ENCODE data around the gene TRIM71.
"Not testable (repeated sequence)": the region's sequence is repeated elsewhere in the genome, so short reads cannot be mapped to it uniquely, and the experiment has no call there.

Gene TRIM71

DNA sequence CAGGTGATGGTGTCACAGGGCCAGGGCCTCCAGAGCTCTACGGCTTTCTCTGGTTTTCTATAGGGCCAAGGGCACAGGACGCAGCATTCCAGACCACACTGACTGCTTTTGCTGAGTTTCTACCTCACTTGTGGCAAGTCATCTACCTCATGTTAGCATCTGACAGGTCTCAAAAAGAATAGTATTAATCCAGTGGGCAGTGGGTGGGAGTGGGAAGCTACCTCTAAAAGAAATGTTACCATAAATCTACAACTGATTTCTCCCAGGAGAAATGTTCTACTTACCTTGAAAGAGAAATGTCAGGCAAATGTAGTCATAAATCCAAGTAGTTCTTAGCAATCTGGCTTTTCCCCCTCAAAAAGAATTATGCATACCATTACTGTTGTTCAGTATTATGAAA, 77.9 kb downstream of the TRIM71 start:
- H3K4me1 ChIP-seq, result no peaks in the 10 kb centered on the region
- no peak overlapping the region for H3K9ac ChIP-seq
- no peak overlapping the region for H3K4me3 ChIP-seq
- no peaks in the 10 kb centered on the region for H3K9me3 ChIP-seq
- no peak overlapping the region for H3K27ac ChIP-seq
- peaks cover 9% of the 10 kb centered on the region for H3K36me3 ChIP-seq
- no peak for TF ChIP-seq Cebpa-rat (IDR thresholded peaks at IDR 0.05)
- H3K27me3 ChIP-seq, result no peaks in the 10 kb centered on the region
- no peak overlapping the region for H3K4me2 ChIP-seq
- H4K20me1 ChIP-seq, result no peaks in the 10 kb centered on the region

DNA sequence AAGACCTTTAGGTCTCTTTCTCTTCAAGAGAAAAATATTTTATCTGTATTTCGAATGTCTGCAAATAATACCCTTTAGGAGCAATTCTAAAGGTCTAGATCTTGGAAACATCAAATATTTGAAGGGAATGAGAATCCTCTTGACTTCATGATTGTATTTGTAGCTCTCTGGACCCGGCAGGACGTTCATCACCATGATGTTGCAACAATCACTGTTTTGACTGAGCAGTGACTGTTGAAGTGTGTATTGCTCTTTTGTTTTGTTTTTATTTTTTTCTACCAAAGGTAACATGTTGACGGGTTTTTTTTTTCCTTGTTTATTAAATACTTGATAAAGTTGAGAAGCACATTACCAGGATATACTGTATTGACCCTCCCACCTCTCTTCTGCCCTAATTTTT, 78.3 kb downstream of the TRIM71 start:
- no peaks in the 10 kb centered on the region for H4K20me1 ChIP-seq
- H3K27ac ChIP-seq, result no peak overlapping the region
- H3K27me3 ChIP-seq, result no peaks in the 10 kb centered on the region
- H3K9ac ChIP-seq, result no peak overlapping the region
- no peaks in the 10 kb centered on the region for H3K9me3 ChIP-seq
- H3K4me3 ChIP-seq, result no peak overlapping the region
- H3K4me1 ChIP-seq, result no peaks in the 10 kb centered on the region
- no peak overlapping the region for H3K4me2 ChIP-seq
- TF ChIP-seq Cebpa-rat (IDR thresholded peaks at IDR 0.05), result no peak
- H3K36me3 ChIP-seq, result peaks cover 4% of the 10 kb centered on the region

DNA sequence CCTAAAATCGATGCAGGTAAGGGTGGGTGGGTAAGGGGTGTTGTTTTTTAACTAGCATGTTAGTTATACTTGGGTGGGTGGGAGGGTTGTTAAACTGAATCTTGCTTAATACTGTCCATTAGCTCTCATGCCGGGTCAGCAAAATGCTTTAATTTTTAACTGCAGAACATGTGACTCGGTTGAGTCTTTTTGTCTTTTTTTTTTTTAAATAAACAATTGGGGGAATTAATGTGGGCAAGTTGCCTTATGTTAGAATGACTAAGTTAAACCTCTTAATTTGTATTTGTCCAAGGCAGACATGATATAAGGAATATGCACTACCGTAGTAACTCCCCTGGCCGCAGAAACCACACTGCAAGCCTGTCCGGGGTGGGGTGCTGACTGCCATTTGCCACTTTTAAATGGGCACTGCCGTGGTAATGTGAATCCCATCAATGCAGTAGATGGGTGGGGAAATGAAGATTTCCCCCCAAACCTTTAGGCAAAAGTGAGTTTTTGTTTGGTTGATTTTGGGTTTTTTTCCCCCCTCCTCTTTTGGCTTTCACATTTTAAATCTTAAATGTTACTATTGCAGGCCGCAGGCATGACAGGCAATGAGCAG, 79.3 kb downstream of the TRIM71 start:
- Histone ChIP-seq H3K4me1 (no peaks in the 10 kb centered on the region), H3K36me3 (no peaks in the 10 kb centered on the region), H3K4me3 (no peak overlapping the region), H3K9me3 (no peaks in the 10 kb centered on the region), H3K4me2 (no peak overlapping the region), H4K20me1 (no peaks in the 10 kb centered on the region), H3K9ac (no peak overlapping the region), H3K27ac (no peak overlapping the region), H3K27me3 (no peaks in the 10 kb centered on the region)
- no peak for TF ChIP-seq Cebpa-rat (IDR thresholded peaks at IDR 0.05)

DNA sequence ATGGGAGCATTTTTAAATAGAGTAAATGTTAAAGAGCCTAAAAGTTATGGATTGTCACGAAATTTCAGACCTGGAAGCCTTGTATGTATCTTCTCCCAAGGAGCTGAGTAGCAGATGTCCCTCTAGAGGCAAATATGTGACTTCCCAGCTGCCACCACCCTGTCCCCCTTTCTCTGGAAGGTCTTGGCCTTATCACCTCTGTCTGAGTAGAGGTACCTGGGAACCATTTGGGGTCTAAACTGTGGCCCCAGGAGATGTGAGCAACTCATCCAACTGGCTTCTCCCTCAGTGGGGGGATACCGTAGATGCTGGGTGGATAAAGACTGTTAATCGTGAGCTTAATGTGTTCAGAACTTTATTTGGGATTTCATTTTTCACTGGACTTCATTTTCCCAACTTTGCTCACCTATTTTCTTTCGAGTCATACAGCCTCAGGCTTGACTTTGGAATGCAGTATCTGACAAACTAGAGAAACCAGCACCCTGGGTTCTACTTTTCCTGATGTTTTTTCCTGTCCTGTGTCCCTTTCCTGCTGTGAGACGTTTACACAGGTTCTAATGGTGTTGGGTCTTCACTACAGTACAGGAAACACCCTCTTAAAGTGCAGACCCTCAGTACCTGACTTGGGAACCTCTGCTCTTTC, 80.3 kb downstream of the TRIM71 start:
- Histone ChIP-seq H3K9ac (no peak overlapping the region), H3K4me3 (no peak overlapping the region), H3K27me3 (no peaks in the 10 kb centered on the region), H3K27ac (no peak overlapping the region), H3K9me3 (peaks cover 5% of the 10 kb centered on the region), H3K4me1 (no peaks in the 10 kb centered on the region), H4K20me1 (no peaks in the 10 kb centered on the region), H3K4me2 (no peak overlapping the region), H3K36me3 (no peaks in the 10 kb centered on the region)
- TF ChIP-seq Cebpa-rat (IDR thresholded peaks at IDR 0.05), result no peak

DNA sequence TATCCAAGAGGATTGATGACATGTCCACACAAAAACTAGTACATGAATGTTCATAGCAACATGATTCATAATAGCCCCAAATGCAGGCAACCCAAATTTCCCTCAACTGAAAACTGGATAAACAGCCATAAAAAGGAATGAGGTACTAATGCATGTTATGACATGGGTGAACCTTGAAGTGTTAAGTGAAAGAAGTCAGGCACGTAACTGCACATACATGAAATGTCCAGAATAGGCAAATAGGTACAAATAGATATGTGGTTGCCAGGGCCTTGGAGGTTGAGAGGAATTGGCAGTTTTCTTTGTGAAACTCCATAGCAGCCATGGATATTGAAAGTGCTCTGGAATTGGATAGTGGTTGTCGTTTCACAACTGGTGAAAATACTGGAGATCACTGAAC, 81.5 kb downstream of the TRIM71 start:
- no peaks in the 10 kb centered on the region for H4K20me1 ChIP-seq
- H3K9ac ChIP-seq, result no peak overlapping the region
- no peaks in the 10 kb centered on the region for H3K36me3 ChIP-seq
- H3K9me3 ChIP-seq, result peaks cover 5% of the 10 kb centered on the region
- H3K4me3 ChIP-seq, result no peak overlapping the region
- H3K4me2 ChIP-seq, result no peak overlapping the region
- no peak for TF ChIP-seq Cebpa-rat (IDR thresholded peaks at IDR 0.05)
- H3K27me3 ChIP-seq, result no peaks in the 10 kb centered on the region
- no peak overlapping the region for H3K27ac ChIP-seq
- H3K4me1 ChIP-seq, result no peaks in the 10 kb centered on the region

DNA sequence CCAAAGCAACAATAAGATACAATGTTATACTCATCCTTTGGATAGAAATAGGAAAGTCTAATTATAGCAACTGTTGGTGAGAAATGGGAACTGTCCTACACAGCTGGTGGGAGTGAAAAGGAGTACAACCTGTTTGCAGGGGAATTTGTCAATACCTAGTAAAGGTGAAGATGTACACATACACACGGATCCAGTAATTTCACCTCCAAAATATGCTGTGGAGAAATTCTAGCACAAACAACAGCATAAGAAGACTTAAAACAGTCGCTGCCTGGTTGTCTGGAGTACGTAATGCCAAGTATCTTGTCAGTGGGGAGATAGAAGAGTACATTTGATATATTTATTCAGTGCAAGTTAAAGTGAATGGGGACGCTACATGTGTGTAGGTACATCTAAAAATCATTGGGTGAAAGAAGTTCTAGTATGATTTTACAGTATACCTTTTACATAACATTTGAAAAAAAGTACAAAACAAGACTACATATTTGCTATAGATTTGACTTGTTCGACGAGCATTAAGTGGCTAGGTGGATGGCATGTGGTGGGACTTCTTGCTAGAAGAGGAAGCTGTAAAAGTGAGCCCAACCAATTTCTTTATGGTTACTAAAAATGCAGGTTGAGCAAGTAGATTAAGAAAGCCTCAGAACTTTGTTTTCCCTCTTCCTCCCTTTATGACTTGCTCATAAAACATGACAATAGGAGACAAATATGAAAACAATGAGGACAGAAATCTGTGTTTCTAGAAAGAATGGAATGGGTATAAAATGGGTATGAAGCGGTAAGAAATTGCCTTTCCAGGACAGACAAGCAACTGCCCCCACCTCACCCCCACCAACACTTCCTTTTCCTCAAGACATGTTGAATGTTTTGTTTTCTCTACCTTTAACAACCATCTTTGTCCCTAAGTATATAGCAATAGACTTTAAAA, 83.5 kb downstream of the TRIM71 start:
- no peak for TF ChIP-seq Cebpa-rat (IDR thresholded peaks at IDR 0.05)
- Histone ChIP-seq H3K36me3 (no peaks in the 10 kb centered on the region), H3K27me3 (no peaks in the 10 kb centered on the region), H3K9ac (no peak overlapping the region), H3K4me1 (no peaks in the 10 kb centered on the region), H3K4me2 (no peak overlapping the region), H3K4me3 (no peak overlapping the region), H3K9me3 (peaks cover 5% of the 10 kb centered on the region), H3K27ac (no peak overlapping the region), H4K20me1 (no peaks in the 10 kb centered on the region)

DNA sequence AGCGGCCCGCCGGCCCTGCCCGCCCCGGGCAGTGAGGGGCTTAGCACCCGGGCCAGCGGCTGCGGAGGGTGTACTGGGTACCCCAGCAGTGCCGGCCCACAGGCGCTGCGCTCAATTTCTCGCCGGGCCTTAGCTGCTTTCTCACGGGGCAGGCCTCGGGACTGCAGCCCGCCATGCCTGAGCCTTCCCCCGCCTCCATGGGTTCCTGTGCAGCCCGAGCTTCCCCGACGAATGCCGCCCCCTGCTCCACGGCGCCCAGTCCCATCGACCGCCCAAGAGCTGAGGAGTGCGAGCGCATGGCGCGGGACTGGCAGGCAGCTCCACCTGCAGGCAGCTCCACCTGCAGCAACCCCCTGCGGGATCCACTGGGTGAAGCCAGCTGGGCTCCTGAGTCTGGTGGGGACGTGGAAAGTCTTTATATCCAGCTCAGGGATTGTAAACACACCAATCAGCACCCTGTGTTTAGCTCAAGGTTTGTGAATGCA, 85.1 kb downstream of the TRIM71 start:
- not testable (repeated sequence) for H3K27ac ChIP-seq, H4K20me1 ChIP-seq, H3K4me2 ChIP-seq, H3K4me1 ChIP-seq, H3K9ac ChIP-seq, H3K9me3 ChIP-seq, H3K27me3 ChIP-seq, H3K4me3 ChIP-seq, H3K36me3 ChIP-seq

DNA sequence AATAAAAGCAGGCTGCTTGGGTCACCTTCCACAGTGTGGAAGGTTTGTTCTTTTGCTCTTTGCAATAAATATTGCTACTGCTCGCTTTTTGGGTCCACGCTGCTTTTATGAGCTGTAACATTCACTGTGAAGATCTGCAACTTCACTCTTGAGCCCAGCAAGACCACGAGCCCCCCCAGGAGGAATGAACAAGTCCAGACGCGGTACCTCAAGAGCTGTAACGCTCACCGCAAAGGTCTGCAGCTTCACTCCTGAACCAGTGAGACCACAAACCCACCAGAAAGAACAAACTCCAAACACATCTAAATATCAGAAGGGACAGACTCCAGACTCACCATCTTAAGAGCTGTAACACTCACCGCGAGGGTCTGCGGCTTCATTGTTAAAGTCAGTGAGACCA, 86.2 kb downstream of the TRIM71 start:
- no peak for TF ChIP-seq Cebpa-rat (IDR thresholded peaks at IDR 0.05)
- H3K9ac ChIP-seq, result no peak overlapping the region
- H3K4me1 ChIP-seq, result no peaks in the 10 kb centered on the region
- H3K36me3 ChIP-seq, result no peaks in the 10 kb centered on the region
- H3K4me3 ChIP-seq, result no peak overlapping the region
- H3K4me2 ChIP-seq, result no peak overlapping the region
- peaks cover 5% of the 10 kb centered on the region for H3K9me3 ChIP-seq
- no peak overlapping the region for H3K27ac ChIP-seq
- H4K20me1 ChIP-seq, result no peaks in the 10 kb centered on the region
- H3K27me3 ChIP-seq, result no peaks in the 10 kb centered on the region

DNA sequence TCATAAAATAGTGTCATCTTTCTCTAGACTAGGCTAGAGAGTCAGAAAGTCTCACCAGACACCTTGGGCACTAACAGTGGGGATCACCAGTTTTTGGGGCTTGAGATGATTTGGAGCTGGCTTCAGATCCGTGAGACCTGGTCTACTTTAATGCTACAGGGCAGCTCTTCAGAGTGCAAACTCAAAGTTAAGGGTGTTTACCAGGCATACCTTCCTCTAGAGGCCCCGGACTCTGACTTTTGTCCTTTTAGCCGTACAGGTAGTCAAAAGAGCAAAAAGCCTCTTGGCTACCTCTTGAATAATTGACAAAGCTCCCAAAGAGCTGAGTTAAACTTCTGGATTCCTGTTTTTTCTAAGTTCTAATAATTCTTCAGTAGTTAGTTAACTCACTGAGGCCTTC, 92.2 kb downstream of the TRIM71 start:
- Histone ChIP-seq H3K9ac (no peak overlapping the region), H3K36me3 (no peaks in the 10 kb centered on the region), H3K4me1 (no peaks in the 10 kb centered on the region), H4K20me1 (no peaks in the 10 kb centered on the region), H3K27me3 (no peaks in the 10 kb centered on the region), H3K27ac (no peak overlapping the region), H3K4me2 (no peak overlapping the region), H3K4me3 (no peak overlapping the region), H3K9me3 (no peaks in the 10 kb centered on the region)
- no peak for TF ChIP-seq Cebpa-rat (IDR thresholded peaks at IDR 0.05)

DNA sequence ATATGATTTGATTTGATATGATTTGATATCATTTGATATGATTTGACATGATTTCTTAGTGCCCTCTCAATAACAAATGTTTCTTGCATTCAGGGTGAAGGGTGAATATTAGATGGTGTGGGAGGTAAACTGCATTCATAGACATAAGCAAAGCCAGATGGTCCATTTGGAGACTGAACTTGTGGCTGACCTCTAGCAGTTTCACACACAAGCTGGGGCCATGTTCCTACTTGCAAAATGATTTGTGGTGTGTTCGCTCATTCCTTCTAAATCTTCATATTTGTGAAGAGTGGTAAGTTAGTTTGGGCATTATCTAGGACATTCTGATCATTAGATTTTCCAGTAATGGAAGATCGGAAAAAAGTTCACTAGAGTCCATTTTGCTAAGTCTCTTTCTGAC, 93.2 kb downstream of the TRIM71 start:
- TF ChIP-seq Cebpa-rat (IDR thresholded peaks at IDR 0.05), result no peak
- no peak overlapping the region for H3K9ac ChIP-seq
- H3K27ac ChIP-seq, result no peak overlapping the region
- no peaks in the 10 kb centered on the region for H3K27me3 ChIP-seq
- no peaks in the 10 kb centered on the region for H4K20me1 ChIP-seq
- H3K4me1 ChIP-seq, result no peaks in the 10 kb centered on the region
- no peak overlapping the region for H3K4me2 ChIP-seq
- no peak overlapping the region for H3K4me3 ChIP-seq
- no peaks in the 10 kb centered on the region for H3K36me3 ChIP-seq
- peaks cover 3% of the 10 kb centered on the region for H3K9me3 ChIP-seq

Measured in BLaER1 (cell line).